ENCODE results near the gene TMEFF2.

The TMEFF2 gene

DNA sequence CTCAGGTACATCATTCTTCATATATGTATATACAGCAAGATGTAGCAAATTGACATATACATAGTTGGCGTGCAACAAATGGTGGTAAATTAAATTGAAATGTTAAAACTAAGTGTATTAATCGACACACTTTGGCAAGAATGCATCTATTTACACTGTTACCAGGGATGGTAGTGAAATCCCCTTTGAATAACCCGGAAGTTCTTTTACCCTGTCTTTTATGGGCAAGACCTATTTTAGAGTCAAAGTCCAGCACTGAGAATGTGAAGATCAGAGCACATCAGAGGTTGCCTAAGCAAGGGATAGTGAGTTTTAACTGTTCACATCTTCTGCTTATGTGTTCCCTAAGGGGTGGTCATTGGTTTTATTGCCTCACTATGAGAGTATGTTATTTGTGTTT, 7.6 kb upstream of the TMEFF2 start:
- Histone ChIP-seq H3K18ac (ENCODE audit: low read length) (no peak overlapping the region), H3K27ac (ENCODE audit: low read depth, low read length) (no peak overlapping the region), H3K79me1 (ENCODE audit: low read length) (no peaks in the 10 kb centered on the region), H3K36me3 (ENCODE audit: control insufficient read depth, insufficient read depth, low read length) (no peaks in the 10 kb centered on the region), H4K5ac (ENCODE audit: low read length) (no peak overlapping the region), H2BK5ac (ENCODE audit: low read length) (no peak overlapping the region), H3K4me1 (ENCODE audit: control insufficient read depth, low read depth, low read length) (no peaks in the 10 kb centered on the region), H3K27me3 (ENCODE audit: insufficient read depth, low read length, poor library complexity) (no peaks in the 10 kb centered on the region), H3K23ac (ENCODE audit: low read length) (no peak overlapping the region), H2BK120ac (ENCODE audit: low read depth, low read length) (no peak overlapping the region), H3K56ac (ENCODE audit: low read length) (no peak overlapping the region), H4K8ac (ENCODE audit: low read depth, low read length) (no peak overlapping the region), H3K4me3 (ENCODE audit: low read length) (no peak overlapping the region), H2BK15ac (replicated peaks; ENCODE audit: low read depth) (no peak overlapping the region), H3K4ac (ENCODE audit: low read depth, low read length) (no peak overlapping the region), H3K9ac (ENCODE audit: low read length) (no peak overlapping the region), H3K79me2 (ENCODE audit: control insufficient read depth, insufficient read depth, low read length) (no peaks in the 10 kb centered on the region), H2AK5ac (ENCODE audit: low read length) (no peak overlapping the region), H3K4me2 (ENCODE audit: low read length) (no peak overlapping the region)
- no CpG with 5 or more reads among the region's 3 CpGs for WGBS (ENCODE audit: extremely low coverage, insufficient coverage, low lambda C conversion rate)
- DNase-seq, result no peak

- Histone ChIP-seq H3K4me1 (ENCODE audit: control insufficient read depth, low read depth, low read length) (no peaks in the 10 kb centered on the region), H3K27me3 (ENCODE audit: insufficient read depth, low read length, poor library complexity) (peaks cover 3% of the 10 kb centered on the region), H3K9ac (ENCODE audit: low read length) (no peak overlapping the region), H3K4ac (ENCODE audit: low read depth, low read length) (no peak overlapping the region), H3K79me2 (ENCODE audit: control insufficient read depth, insufficient read depth, low read length) (no peaks in the 10 kb centered on the region), H3K4me2 (ENCODE audit: low read length) (no peak overlapping the region), H4K5ac (ENCODE audit: low read length) (no peak overlapping the region), H3K79me1 (ENCODE audit: low read length) (no peaks in the 10 kb centered on the region), H3K18ac (ENCODE audit: low read length) (no peak overlapping the region), H3K4me3 (ENCODE audit: low read length) (no peak overlapping the region), H2AK5ac (ENCODE audit: low read length) (no peak overlapping the region), H3K36me3 (ENCODE audit: control insufficient read depth, insufficient read depth, low read length) (no peaks in the 10 kb centered on the region), H3K23ac (ENCODE audit: low read length) (no peak overlapping the region), H3K27ac (ENCODE audit: low read depth, low read length) (no peak overlapping the region), H2BK15ac (replicated peaks; ENCODE audit: low read depth) (no peak overlapping the region), H2BK5ac (ENCODE audit: low read length) (no peak overlapping the region), H3K56ac (ENCODE audit: low read length) (no peak overlapping the region), H2BK120ac (ENCODE audit: low read depth, low read length) (no peak overlapping the region), H4K8ac (ENCODE audit: low read depth, low read length) (no peak overlapping the region)
- DNase-seq, result no peak
- WGBS (ENCODE audit: extremely low coverage, insufficient coverage, low lambda C conversion rate), result no CpG with 5 or more reads among the region's 1 CpG
Observed at GRCh38 chr2:192201116-192201515, 6.4 kb upstream of the TMEFF2 start.

DNA sequence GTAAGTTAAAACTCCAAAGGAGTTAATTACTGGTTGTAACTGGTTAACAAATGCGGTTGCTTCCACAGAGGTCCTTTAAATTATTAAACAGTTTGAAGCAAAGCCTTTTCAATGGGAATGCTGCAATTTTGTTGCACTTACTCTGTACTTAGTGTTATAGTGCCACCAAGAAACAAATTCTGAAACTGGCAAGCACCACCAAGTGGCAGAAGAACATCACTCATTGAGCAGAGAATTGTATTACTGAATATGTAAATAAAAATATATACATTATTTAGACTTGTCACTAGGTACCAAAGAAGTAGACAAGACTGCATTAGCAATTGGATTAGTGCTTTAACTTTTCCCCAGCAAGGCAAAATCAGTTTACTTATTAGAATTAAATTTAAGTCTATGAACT, 2.6 kb upstream of the TMEFF2 start:
- no peaks in the 10 kb centered on the region for H3K79me2 ChIP-seq (ENCODE audit: control insufficient read depth, insufficient read depth, low read length)
- DNase-seq, result no peak
- H3K4me2 ChIP-seq (ENCODE audit: low read length), result no peak overlapping the region
- H3K23ac ChIP-seq (ENCODE audit: low read length), result no peak overlapping the region
- H2BK120ac ChIP-seq (ENCODE audit: low read depth, low read length), result no peak overlapping the region
- H3K4me1 ChIP-seq (ENCODE audit: control insufficient read depth, low read depth, low read length), result no peaks in the 10 kb centered on the region
- WGBS (ENCODE audit: extremely low coverage, insufficient coverage, low lambda C conversion rate), result no CpG with 5 or more reads among the region's 1 CpG
- H3K56ac ChIP-seq (ENCODE audit: low read length), result no peak overlapping the region
- H3K27me3 ChIP-seq (ENCODE audit: insufficient read depth, low read length, poor library complexity), result peaks cover 18% of the 10 kb centered on the region
- no peak overlapping the region for H3K9ac ChIP-seq (ENCODE audit: low read length)
- no peak overlapping the region for H3K27ac ChIP-seq (ENCODE audit: low read depth, low read length)
- H2BK5ac ChIP-seq (ENCODE audit: low read length), result no peak overlapping the region
- H3K4me3 ChIP-seq (ENCODE audit: low read length), result no peak overlapping the region
- H4K5ac ChIP-seq (ENCODE audit: low read length), result no peak overlapping the region
- no peak overlapping the region for H3K4ac ChIP-seq (ENCODE audit: low read depth, low read length)
- no peak overlapping the region for H2BK15ac ChIP-seq (replicated peaks; ENCODE audit: low read depth)
- H3K36me3 ChIP-seq (ENCODE audit: control insufficient read depth, insufficient read depth, low read length), result no peaks in the 10 kb centered on the region
- H2AK5ac ChIP-seq (ENCODE audit: low read length), result no peak overlapping the region
- H3K18ac ChIP-seq (ENCODE audit: low read length), result no peak overlapping the region
- H3K79me1 ChIP-seq (ENCODE audit: low read length), result no peaks in the 10 kb centered on the region
- no peak overlapping the region for H4K8ac ChIP-seq (ENCODE audit: low read depth, low read length)

GRCh38 chr2:192196421-192197194, 1.9 kb upstream of the TMEFF2 start:
- Histone ChIP-seq H4K5ac (ENCODE audit: low read length) (no peak overlapping the region), H3K79me1 (ENCODE audit: low read length) (no peaks in the 10 kb centered on the region), H3K4me1 (ENCODE audit: control insufficient read depth, low read depth, low read length) (no peaks in the 10 kb centered on the region), H3K79me2 (ENCODE audit: control insufficient read depth, insufficient read depth, low read length) (no peaks in the 10 kb centered on the region), H3K56ac (ENCODE audit: low read length) (no peak overlapping the region), H3K4me3 (ENCODE audit: low read length) (no peak overlapping the region), H3K18ac (ENCODE audit: low read length) (no peak overlapping the region), H2AK5ac (ENCODE audit: low read length) (no peak overlapping the region), H3K23ac (ENCODE audit: low read length) (no peak overlapping the region), H3K27ac (ENCODE audit: low read depth, low read length) (no peak overlapping the region), H4K8ac (ENCODE audit: low read depth, low read length) (no peak overlapping the region), H2BK5ac (ENCODE audit: low read length) (no peak overlapping the region), H3K36me3 (ENCODE audit: control insufficient read depth, insufficient read depth, low read length) (no peaks in the 10 kb centered on the region), H3K4me2 (ENCODE audit: low read length) (no peak overlapping the region), H3K9ac (ENCODE audit: low read length) (no peak overlapping the region), H2BK120ac (ENCODE audit: low read depth, low read length) (no peak overlapping the region), H2BK15ac (replicated peaks; ENCODE audit: low read depth) (no peak overlapping the region), H3K4ac (ENCODE audit: low read depth, low read length) (no peak overlapping the region), H3K27me3 (ENCODE audit: insufficient read depth, low read length, poor library complexity) (peaks cover 21% of the 10 kb centered on the region)
- WGBS (ENCODE audit: extremely low coverage, insufficient coverage, low lambda C conversion rate), result no CpG with 5 or more reads among the region's 14 CpGs
- DNase-seq, result peak; percentile 29

- no peak overlapping the region for H3K4ac ChIP-seq (ENCODE audit: low read depth, low read length)
- H2BK15ac ChIP-seq (replicated peaks; ENCODE audit: low read depth), result no peak overlapping the region
- no peak overlapping the region for H4K5ac ChIP-seq (ENCODE audit: low read length)
- no peak overlapping the region for H3K56ac ChIP-seq (ENCODE audit: low read length)
- H3K4me1 ChIP-seq (ENCODE audit: control insufficient read depth, low read depth, low read length), result no peaks in the 10 kb centered on the region
- H2BK5ac ChIP-seq (ENCODE audit: low read length), result no peak overlapping the region
- peak overlapping the region; percentile 29 for H3K4me2 ChIP-seq (ENCODE audit: low read length)
- no peaks in the 10 kb centered on the region for H3K36me3 ChIP-seq (ENCODE audit: control insufficient read depth, insufficient read depth, low read length)
- WGBS (ENCODE audit: extremely low coverage, insufficient coverage, low lambda C conversion rate), result no CpG with 5 or more reads among the region's 44 CpGs
- no peak overlapping the region for H2BK120ac ChIP-seq (ENCODE audit: low read depth, low read length)
- H3K27me3 ChIP-seq (ENCODE audit: insufficient read depth, low read length, poor library complexity), result peaks cover 23% of the 10 kb centered on the region
- no peak overlapping the region for H3K18ac ChIP-seq (ENCODE audit: low read length)
- no peaks in the 10 kb centered on the region for H3K79me2 ChIP-seq (ENCODE audit: control insufficient read depth, insufficient read depth, low read length)
- no peak overlapping the region for H4K8ac ChIP-seq (ENCODE audit: low read depth, low read length)
- no peaks in the 10 kb centered on the region for H3K79me1 ChIP-seq (ENCODE audit: low read length)
- DNase-seq, result peak; percentile 67
- H3K23ac ChIP-seq (ENCODE audit: low read length), result no peak overlapping the region
- no peak overlapping the region for H2AK5ac ChIP-seq (ENCODE audit: low read length)
- H3K9ac ChIP-seq (ENCODE audit: low read length), result peak overlapping the region; percentile 5
- no peak overlapping the region for H3K27ac ChIP-seq (ENCODE audit: low read depth, low read length)
- H3K4me3 ChIP-seq (ENCODE audit: low read length), result peak overlapping the region; percentile 4
Observed at GRCh38 chr2:192195548-192196418, 1.1 kb upstream of the TMEFF2 start.

Data from mesendoderm (in vitro differentiated cells).